ENCODE measurements around the gene SLC39A10.

SLC39A10 gene

DNA sequence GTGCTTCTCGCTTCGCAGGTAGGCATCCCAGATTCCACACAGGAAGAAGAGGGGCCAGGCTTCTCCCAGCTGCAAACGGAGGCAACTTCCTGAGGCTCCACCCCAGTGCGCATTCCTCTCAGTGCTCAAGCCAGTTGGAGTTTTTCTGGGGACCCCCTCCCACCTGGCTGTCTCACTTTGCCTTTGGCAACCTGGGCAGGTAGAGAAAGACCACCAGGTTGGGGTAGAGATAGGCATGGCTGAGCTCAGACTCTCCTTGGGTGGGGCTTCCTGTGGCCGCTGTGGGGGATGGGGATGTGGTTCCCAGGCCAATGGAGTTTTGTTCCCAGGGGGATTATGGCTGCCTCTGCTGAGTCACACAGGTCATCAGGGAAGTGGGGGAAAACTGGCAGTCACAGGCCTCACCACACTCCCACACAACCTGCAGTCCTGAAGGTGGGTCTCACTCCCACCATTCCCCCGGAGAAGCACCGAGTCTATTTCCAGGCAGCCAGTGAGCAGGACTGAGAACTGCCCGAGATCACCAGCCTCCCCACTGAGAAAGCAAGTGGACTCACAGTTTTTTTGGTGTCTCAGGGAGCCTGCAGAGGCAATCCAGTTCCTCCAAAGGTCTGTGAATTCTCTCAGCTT lies 38.1 kb downstream of the SLC39A10 start:
- no peak for DNase-seq
- Histone ChIP-seq H3K4me1 (no peaks in the 10 kb centered on the region), H3K36me3 (peaks cover 6% of the 10 kb centered on the region), H3K4me3 (ENCODE audit: low read depth, low read length) (no peak overlapping the region), H3K27me3 (no peaks in the 10 kb centered on the region), H3K9me3 (no peaks in the 10 kb centered on the region)
- TF ChIP-seq, protein P1, sequence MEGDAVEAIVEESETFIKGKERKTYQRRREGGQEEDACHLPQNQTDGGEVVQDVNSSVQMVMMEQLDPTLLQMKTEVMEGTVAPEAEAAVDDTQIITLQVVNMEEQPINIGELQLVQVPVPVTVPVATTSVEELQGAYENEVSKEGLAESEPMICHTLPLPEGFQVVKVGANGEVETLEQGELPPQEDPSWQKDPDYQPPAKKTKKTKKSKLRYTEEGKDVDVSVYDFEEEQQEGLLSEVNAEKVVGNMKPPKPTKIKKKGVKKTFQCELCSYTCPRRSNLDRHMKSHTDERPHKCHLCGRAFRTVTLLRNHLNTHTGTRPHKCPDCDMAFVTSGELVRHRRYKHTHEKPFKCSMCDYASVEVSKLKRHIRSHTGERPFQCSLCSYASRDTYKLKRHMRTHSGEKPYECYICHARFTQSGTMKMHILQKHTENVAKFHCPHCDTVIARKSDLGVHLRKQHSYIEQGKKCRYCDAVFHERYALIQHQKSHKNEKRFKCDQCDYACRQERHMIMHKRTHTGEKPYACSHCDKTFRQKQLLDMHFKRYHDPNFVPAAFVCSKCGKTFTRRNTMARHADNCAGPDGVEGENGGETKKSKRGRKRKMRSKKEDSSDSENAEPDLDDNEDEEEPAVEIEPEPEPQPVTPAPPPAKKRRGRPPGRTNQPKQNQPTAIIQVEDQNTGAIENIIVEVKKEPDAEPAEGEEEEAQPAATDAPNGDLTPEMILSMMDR (IDR thresholded peaks at IDR 0.05; ENCODE audit: low read depth, low read length), result no peak

DNA sequence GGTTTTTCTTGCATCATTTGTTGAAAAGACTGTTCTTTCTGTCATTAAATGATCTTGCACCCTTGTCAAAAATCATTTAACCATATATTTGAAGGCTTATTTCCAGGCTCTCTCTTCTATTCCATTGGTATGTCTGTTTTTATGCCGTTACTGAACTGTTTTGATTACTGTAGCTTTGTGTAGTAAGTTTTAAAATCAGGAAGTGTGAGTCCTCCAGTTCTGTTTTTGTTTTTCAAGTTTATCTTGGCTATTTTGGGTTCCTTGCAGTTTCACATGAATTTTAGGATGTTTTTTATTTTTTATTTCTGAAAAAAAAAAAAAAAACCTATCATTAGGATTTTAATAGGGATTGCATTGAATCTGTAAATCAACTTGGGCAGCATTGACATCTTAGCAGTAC lies 39.0 kb downstream of the SLC39A10 start:
- DNase-seq, result no peak
- TF ChIP-seq, protein P1 (IDR thresholded peaks at IDR 0.05; ENCODE audit: low read depth, low read length), result no peak
- Histone ChIP-seq H3K4me1 (no peaks in the 10 kb centered on the region), H3K9me3 (no peaks in the 10 kb centered on the region), H3K4me3 (ENCODE audit: low read depth, low read length) (no peak overlapping the region), H3K36me3 (peaks cover 6% of the 10 kb centered on the region), H3K27me3 (no peaks in the 10 kb centered on the region)

DNA sequence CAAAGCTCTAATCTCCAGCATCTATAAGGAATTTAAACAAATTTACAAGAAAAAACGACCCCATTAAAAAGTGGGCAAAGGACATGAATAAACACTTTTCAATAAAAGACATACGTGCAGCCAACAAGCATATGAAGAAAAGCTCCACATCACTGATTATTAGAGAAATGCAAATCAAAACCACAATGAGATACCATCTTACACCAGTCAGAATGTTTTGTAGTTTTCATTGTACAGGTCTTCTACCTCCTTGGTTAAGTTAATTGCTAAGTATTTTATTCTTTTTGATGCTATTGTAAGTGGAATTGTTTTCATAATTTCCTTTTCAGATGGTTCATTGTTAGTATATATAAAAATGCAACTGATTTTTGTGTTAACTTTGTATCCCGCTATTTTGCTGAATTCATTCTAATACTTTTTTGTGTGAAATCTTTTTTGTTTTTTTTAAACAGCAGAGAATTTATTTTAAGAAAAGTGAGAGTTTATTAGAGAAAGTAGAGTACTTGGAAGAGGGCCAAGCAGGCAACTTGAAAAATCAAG lies 40.7 kb downstream of the SLC39A10 start:
- Histone ChIP-seq H3K4me3 (ENCODE audit: low read depth, low read length) (no peak overlapping the region), H3K4me1 (no peaks in the 10 kb centered on the region), H3K9me3 (no peaks in the 10 kb centered on the region), H3K27me3 (no peaks in the 10 kb centered on the region), H3K36me3 (peaks cover 6% of the 10 kb centered on the region)
- no peak for DNase-seq
- TF ChIP-seq, protein P1 (IDR thresholded peaks at IDR 0.05; ENCODE audit: low read depth, low read length), result no peak

DNA sequence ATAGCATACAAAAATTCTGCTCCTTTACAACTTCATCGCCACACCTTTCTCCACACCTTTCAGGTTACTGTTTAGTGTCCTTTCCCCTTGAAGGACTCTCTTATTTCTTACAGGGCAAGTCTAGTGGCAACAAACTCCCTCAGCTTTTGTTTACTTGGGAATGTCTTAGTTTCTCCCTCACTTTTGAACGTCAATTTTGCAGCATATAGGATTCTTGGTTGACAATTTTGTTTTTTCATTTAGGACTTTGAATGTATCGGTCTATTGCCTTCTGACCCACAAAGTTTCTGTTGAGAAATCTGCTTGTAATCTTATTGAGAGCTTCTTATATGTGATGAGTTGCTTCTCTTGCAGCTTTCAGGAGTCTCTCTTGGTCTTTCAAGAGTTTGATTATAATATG lies 43.5 kb downstream of the SLC39A10 start:
- TF ChIP-seq, protein P1 (IDR thresholded peaks at IDR 0.05; ENCODE audit: low read depth, low read length), result no peak
- Histone ChIP-seq H3K4me1 (no peaks in the 10 kb centered on the region), H3K4me3 (ENCODE audit: low read depth, low read length) (no peak overlapping the region), H3K9me3 (no peaks in the 10 kb centered on the region), H3K27me3 (no peaks in the 10 kb centered on the region), H3K36me3 (no peaks in the 10 kb centered on the region; the same call in 1 of the 2 replicates)
- DNase-seq, result no peak

DNA sequence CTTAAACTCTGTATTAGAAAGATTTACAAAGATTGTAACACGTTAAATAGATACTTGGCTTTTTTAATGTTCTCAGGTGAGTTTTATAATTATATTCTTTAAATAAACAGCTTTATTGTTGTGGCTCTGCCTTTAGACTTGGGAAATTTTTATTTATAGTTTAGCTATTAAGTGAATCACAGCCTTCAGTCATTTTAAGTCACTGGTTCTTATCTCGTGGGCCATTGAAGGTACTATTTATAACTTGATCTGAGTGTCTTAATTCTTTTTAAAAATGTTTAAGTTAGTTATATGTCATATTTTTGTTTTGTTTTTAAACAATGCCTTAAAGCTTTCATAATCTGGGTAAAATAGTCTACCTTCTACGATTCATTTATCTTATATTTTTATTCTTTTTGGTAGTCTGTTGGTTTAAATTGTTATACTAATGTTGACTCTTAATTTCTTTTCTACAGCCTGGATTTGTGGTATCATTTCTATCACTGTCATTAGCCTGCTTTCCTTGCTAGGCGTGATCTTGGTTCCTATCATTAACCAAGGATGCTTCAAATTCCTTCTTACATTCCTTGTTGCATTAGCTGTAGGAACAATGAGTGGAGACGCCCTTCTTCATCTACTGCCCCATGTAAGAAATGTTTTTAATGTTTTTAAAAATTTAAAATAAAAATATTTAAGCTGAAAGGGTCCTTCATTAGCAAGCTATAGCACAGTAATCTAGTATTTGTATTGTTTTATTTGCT lies 49.3 kb downstream of the SLC39A10 start:
- no peak for DNase-seq
- Histone ChIP-seq H3K9me3 (no peaks in the 10 kb centered on the region), H3K4me3 (ENCODE audit: low read depth, low read length) (no peak overlapping the region), H3K36me3 (peaks cover 7% of the 10 kb centered on the region), H3K4me1 (no peaks in the 10 kb centered on the region), H3K27me3 (no peaks in the 10 kb centered on the region)
- TF ChIP-seq, protein P1 (IDR thresholded peaks at IDR 0.05; ENCODE audit: low read depth, low read length), result no peak
